DOHH2 (cell line): ENCODE measurements around the gene F2RL3.

ENCODE experiments used
- CTCF ChIP-seq: fragments of 200-600 bp; sonication (generic); IDR thresholded peaks from one replicate; pipeline ENCODE4 v1.5.1; 2014; ENCODE audit warnings: antibody characterized with exemption, mild to moderate bottlenecking, low read depth, low read length; ENCODE audit not compliant: poor library complexity, severe bottlenecking
- EZH2phosphoT487 ChIP-seq: fragments of 200-600 bp; sonication (generic); IDR thresholded peaks from 2 replicates; pipeline ENCODE4 v1.6.1; 2017; ENCODE audit warnings: borderline replicate concordance, mild to moderate bottlenecking, antibody characterized with exemption, low read length, moderate library complexity, mixed read lengths

GRCh38 chr19:16901491-16902175 lies 12.8 kb downstream of the F2RL3 start:
- TF ChIP-seq CTCF (no peak), EZH2phosphoT487 (no peak)
